Stimulated activated naive CD8-positive, alpha-beta T cell treated with anti-CD3 and anti-CD28 coated beads, Interleukin-15, Interleukin-2, amounts not matched to agents 100 ng/mL and 50 ng/mL, for 24 hours (primary cell): Measurements from ENCODE around the gene SLC48A1.
A peak's percentile ranks its signal among the peaks of the same experiment; 100 is the strongest.

Experiments
- H3K27ac Mint-ChIP-seq: one replicate; pipeline ENCODE4 v1.8.0; 2021; ENCODE audit warnings: mild to moderate bottlenecking, mixed read lengths
- H3K27me3 Mint-ChIP-seq: one replicate; pipeline ENCODE4 v1.8.0; 2021; ENCODE audit warnings: mixed read lengths
- H3K36me3 Mint-ChIP-seq: one replicate; pipeline ENCODE4 v1.8.0; 2021; ENCODE audit warnings: low read depth, mixed read lengths
- H3K4me1 Mint-ChIP-seq: one replicate; pipeline ENCODE4 v1.8.0; 2021; ENCODE audit warnings: low read depth, mixed read lengths
- H3K4me3 Mint-ChIP-seq: one replicate; pipeline ENCODE4 v1.8.0; 2021; ENCODE audit warnings: mild to moderate bottlenecking, mixed read lengths
- H3K9me3 Mint-ChIP-seq: one replicate; pipeline ENCODE4 v1.8.0; 2021; ENCODE audit warnings: mixed read lengths

SLC48A1 gene

GRCh38 chr12:47773062-47773857 lies at the start of gene SLC48A1:
TSS of gene SLC48A1 (plus strand) at chr12:47773238. CDS start at chr12:47773305, 67 bp downstream.
- H3K36me3 Mint-ChIP-seq = no peaks in the 10 kb centered on the region
- peak within 1 kb of the TSS; percentile 87 for H3K4me3 Mint-ChIP-seq
- H3K9me3 Mint-ChIP-seq = no peaks in the 10 kb centered on the region
- peak within 1 kb of the TSS; percentile 19 for H3K27ac Mint-ChIP-seq
- peaks cover 32% of the 10 kb centered on the region for H3K4me1 Mint-ChIP-seq
- no peaks in the 10 kb centered on the region for H3K27me3 Mint-ChIP-seq

GRCh38 chr12:47725091-47725772 lies 47.8 kb upstream of the SLC48A1 start, which contains the start of gene ENDOU:
TSS of gene ENDOU (minus strand) at chr12:47725490. CDS start at chr12:47725413, 77 bp downstream.
- Mint-ChIP-seq H3K27ac (no peak within 1 kb of the TSS), H3K27me3 (no peaks in the 10 kb centered on the region), H3K9me3 (no peaks in the 10 kb centered on the region), H3K4me3 (no peak within 1 kb of the TSS), H3K4me1 (peaks cover 50% of the 10 kb centered on the region), H3K36me3 (peaks cover 13% of the 10 kb centered on the region)

- H3K9me3 Mint-ChIP-seq = no peaks in the 10 kb centered on the region
- no peak overlapping the region for H3K4me3 Mint-ChIP-seq
- no peaks in the 10 kb centered on the region for H3K27me3 Mint-ChIP-seq
- H3K27ac Mint-ChIP-seq = no peak overlapping the region
- H3K4me1 Mint-ChIP-seq = peaks cover 45% of the 10 kb centered on the region
- peaks cover 10% of the 10 kb centered on the region for H3K36me3 Mint-ChIP-seq
These were observed 47.1 kb upstream of the SLC48A1 start for GRCh38 chr12:47725893-47726292.

- Mint-ChIP-seq H3K27me3 (no peaks in the 10 kb centered on the region), H3K27ac (no peak overlapping the region), H3K9me3 (no peaks in the 10 kb centered on the region)
These were observed 43.8 kb upstream of the SLC48A1 start for GRCh38 chr12:47729233-47729632.

GRCh38 chr12:47730341-47730744 lies 42.7 kb upstream of the SLC48A1 start:
- Mint-ChIP-seq H3K4me1 (peaks cover 16% of the 10 kb centered on the region), H3K4me3 (no peak overlapping the region), H3K9me3 (no peaks in the 10 kb centered on the region), H3K27ac (no peak overlapping the region), H3K36me3 (no peaks in the 10 kb centered on the region), H3K27me3 (no peaks in the 10 kb centered on the region)

More at GRCh38 chr12:47729233-47729632, 43.8 kb upstream of the SLC48A1 start:
- no peak overlapping the region for H3K4me3 Mint-ChIP-seq
- H3K4me1 Mint-ChIP-seq = peaks cover 17% of the 10 kb centered on the region
- H3K36me3 Mint-ChIP-seq = peaks cover 6% of the 10 kb centered on the region

- Mint-ChIP-seq H3K36me3 (no peaks in the 10 kb centered on the region), H3K4me1 (peaks cover 2% of the 10 kb centered on the region), H3K4me3 (no peak overlapping the region), H3K27me3 (no peaks in the 10 kb centered on the region), H3K9me3 (no peaks in the 10 kb centered on the region), H3K27ac (no peak overlapping the region)
These were observed 41.3 kb upstream of the SLC48A1 start for GRCh38 chr12:47731723-47732122.

GRCh38 chr12:47732504-47732903 lies 40.5 kb upstream of the SLC48A1 start:
- H3K27me3 Mint-ChIP-seq = no peaks in the 10 kb centered on the region
- no peak overlapping the region for H3K4me3 Mint-ChIP-seq
- no peak overlapping the region for H3K27ac Mint-ChIP-seq
- H3K4me1 Mint-ChIP-seq = no peaks in the 10 kb centered on the region
- H3K9me3 Mint-ChIP-seq = no peaks in the 10 kb centered on the region
- no peaks in the 10 kb centered on the region for H3K36me3 Mint-ChIP-seq

GRCh38 chr12:47733142-47733541 lies 39.9 kb upstream of the SLC48A1 start:
- no peaks in the 10 kb centered on the region for H3K4me1 Mint-ChIP-seq
- no peaks in the 10 kb centered on the region for H3K27me3 Mint-ChIP-seq
- H3K36me3 Mint-ChIP-seq = no peaks in the 10 kb centered on the region
- no peak overlapping the region for H3K4me3 Mint-ChIP-seq
- no peaks in the 10 kb centered on the region for H3K9me3 Mint-ChIP-seq
- no peak overlapping the region for H3K27ac Mint-ChIP-seq

GRCh38 chr12:47734725-47735480 lies 38.1 kb upstream of the SLC48A1 start:
- Mint-ChIP-seq H3K4me1 (peaks cover 6% of the 10 kb centered on the region), H3K27ac (no peak overlapping the region), H3K4me3 (no peak overlapping the region), H3K36me3 (no peaks in the 10 kb centered on the region), H3K9me3 (no peaks in the 10 kb centered on the region), H3K27me3 (no peaks in the 10 kb centered on the region)

GRCh38 chr12:47735649-47736048 lies 37.4 kb upstream of the SLC48A1 start:
- no peaks in the 10 kb centered on the region for H3K36me3 Mint-ChIP-seq
- H3K27ac Mint-ChIP-seq = no peak overlapping the region
- peaks cover 10% of the 10 kb centered on the region for H3K4me1 Mint-ChIP-seq
- H3K4me3 Mint-ChIP-seq = no peak overlapping the region
- H3K27me3 Mint-ChIP-seq = no peaks in the 10 kb centered on the region
- no peaks in the 10 kb centered on the region for H3K9me3 Mint-ChIP-seq

GRCh38 chr12:47736216-47736615 lies 36.8 kb upstream of the SLC48A1 start:
- Mint-ChIP-seq H3K4me1 (peaks cover 15% of the 10 kb centered on the region), H3K9me3 (no peaks in the 10 kb centered on the region), H3K27me3 (no peaks in the 10 kb centered on the region)

GRCh38 chr12:47736877-47737676 lies 36.0 kb upstream of the SLC48A1 start:
- Mint-ChIP-seq H3K4me3 (no peak overlapping the region), H3K27ac (no peak overlapping the region), H3K9me3 (no peaks in the 10 kb centered on the region), H3K36me3 (no peaks in the 10 kb centered on the region), H3K4me1 (peaks cover 24% of the 10 kb centered on the region), H3K27me3 (no peaks in the 10 kb centered on the region)

More at GRCh38 chr12:47736216-47736615, 36.8 kb upstream of the SLC48A1 start:
- Mint-ChIP-seq H3K27ac (no peak overlapping the region), H3K4me3 (no peak overlapping the region), H3K36me3 (no peaks in the 10 kb centered on the region)

- Mint-ChIP-seq H3K36me3 (no peaks in the 10 kb centered on the region), H3K9me3 (no peaks in the 10 kb centered on the region), H3K4me1 (peaks cover 28% of the 10 kb centered on the region), H3K27ac (no peak overlapping the region), H3K27me3 (no peaks in the 10 kb centered on the region), H3K4me3 (no peak overlapping the region)
These were observed 35.0 kb upstream of the SLC48A1 start for GRCh38 chr12:47737936-47738594.

- H3K27ac Mint-ChIP-seq = no peak overlapping the region
- no peaks in the 10 kb centered on the region for H3K9me3 Mint-ChIP-seq
- no peaks in the 10 kb centered on the region for H3K27me3 Mint-ChIP-seq
- peaks cover 28% of the 10 kb centered on the region for H3K4me1 Mint-ChIP-seq
- no peak overlapping the region for H3K4me3 Mint-ChIP-seq
- H3K36me3 Mint-ChIP-seq = no peaks in the 10 kb centered on the region
These were observed 33.7 kb upstream of the SLC48A1 start for GRCh38 chr12:47739297-47739696.
